Measurements from ENCODE around the gene SULT1C4. TPM values are rescaled to one million over a fixed set of nuclear protein-coding genes. Genes with fewer than 3 reads are reported as not detected.

The SULT1C4 gene
- total RNA-seq (2021) (not detected in 2 replicates), Bru-seq, nascent RNA (not detected), BruChase-seq, experiment 1, labeled RNA remaining after a 2-hour chase (not detected), BruChase-seq, experiment 2, labeled RNA remaining after a 6-hour chase (percentile 8 among the genes with signal in this experiment)
- long read RNA-seq, result 0 reads

GRCh38 chr2:108377815-108378630 is at the start of gene SULT1C4:
TSS of gene SULT1C4 (plus strand) at chr2:108377954. CDS start at chr2:108378338, 384 bp downstream.
- H3K27me3 ChIP-seq (replicated peaks; ENCODE audit: insufficient read depth, low read depth, low read length, poor library complexity), result no peaks in the 10 kb centered on the region
- no peak within 1 kb of the TSS for H3K4me3 ChIP-seq (ENCODE audit: low read depth, low read length, poor library complexity, severe bottlenecking)
- DNase-seq (ENCODE audit: low spot score), result no peak
- no peak for TF ChIP-seq EZH2 (IDR thresholded peaks at IDR 0.05; ENCODE audit: borderline replicate concordance, low read depth, low read length, poor library complexity, severe bottlenecking)
- TF ChIP-seq, protein P1, sequence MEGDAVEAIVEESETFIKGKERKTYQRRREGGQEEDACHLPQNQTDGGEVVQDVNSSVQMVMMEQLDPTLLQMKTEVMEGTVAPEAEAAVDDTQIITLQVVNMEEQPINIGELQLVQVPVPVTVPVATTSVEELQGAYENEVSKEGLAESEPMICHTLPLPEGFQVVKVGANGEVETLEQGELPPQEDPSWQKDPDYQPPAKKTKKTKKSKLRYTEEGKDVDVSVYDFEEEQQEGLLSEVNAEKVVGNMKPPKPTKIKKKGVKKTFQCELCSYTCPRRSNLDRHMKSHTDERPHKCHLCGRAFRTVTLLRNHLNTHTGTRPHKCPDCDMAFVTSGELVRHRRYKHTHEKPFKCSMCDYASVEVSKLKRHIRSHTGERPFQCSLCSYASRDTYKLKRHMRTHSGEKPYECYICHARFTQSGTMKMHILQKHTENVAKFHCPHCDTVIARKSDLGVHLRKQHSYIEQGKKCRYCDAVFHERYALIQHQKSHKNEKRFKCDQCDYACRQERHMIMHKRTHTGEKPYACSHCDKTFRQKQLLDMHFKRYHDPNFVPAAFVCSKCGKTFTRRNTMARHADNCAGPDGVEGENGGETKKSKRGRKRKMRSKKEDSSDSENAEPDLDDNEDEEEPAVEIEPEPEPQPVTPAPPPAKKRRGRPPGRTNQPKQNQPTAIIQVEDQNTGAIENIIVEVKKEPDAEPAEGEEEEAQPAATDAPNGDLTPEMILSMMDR (conservative IDR thresholded peaks at IDR 0.05; ENCODE audit: low read depth, low read length), result no peak
- ChIA-PET CTCF (no interaction called here), POLR2A (ENCODE audit: low non-redundant PET) (no interaction called here)
- no TSS peak for BruUV-seq (replicated peaks)
- H3K36me3 ChIP-seq (ENCODE audit: insufficient read depth, low read length, poor library complexity, severe bottlenecking), result no peaks in the 10 kb centered on the region
- H3K4me1 ChIP-seq (ENCODE audit: insufficient read depth, low read length, poor library complexity, severe bottlenecking), result no peaks in the 10 kb centered on the region
- no peak within 1 kb of the TSS for H3K27ac ChIP-seq (ENCODE audit: low read depth, low read length, poor library complexity, severe bottlenecking)
- H3K9me3 ChIP-seq (ENCODE audit: low read depth, low read length, poor library complexity, severe bottlenecking), result no peaks in the 10 kb centered on the region
- intact Hi-C loops (cut with micrococcal nuclease; ENCODE audit: unreplicated experiment), result no loop called here

DNA sequence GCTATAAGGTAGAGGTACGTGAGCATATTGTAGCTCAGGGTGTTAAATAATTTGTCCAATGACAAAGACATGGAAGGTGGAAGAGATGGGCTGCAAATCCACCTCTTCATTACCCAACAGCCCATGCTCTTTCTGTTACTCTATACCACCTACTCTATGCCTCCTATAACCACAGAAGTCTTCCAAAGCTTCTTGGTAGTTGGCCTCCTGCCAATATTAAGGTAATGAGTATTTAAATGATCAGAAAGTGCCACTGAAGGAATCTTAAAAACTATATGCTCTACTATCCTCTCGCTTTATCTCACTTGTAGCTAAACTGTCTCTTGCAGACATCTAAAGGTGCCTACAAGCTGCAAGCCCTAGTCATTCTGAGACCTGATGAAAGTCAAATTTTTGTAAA is 48.0 kb upstream of the SULT1C4 start:
- TF ChIP-seq EZH2 (IDR thresholded peaks at IDR 0.05; ENCODE audit: borderline replicate concordance, low read depth, low read length, poor library complexity, severe bottlenecking), result no peak
- TF ChIP-seq, protein P1 (conservative IDR thresholded peaks at IDR 0.05; ENCODE audit: low read depth, low read length), result no peak
- POLR2A ChIA-PET (ENCODE audit: low non-redundant PET), result no interaction called here
- Histone ChIP-seq H3K9me3 (ENCODE audit: low read depth, low read length, poor library complexity, severe bottlenecking) (no peaks in the 10 kb centered on the region), H3K27me3 (replicated peaks; ENCODE audit: insufficient read depth, low read depth, low read length, poor library complexity) (no peaks in the 10 kb centered on the region), H3K27ac (ENCODE audit: low read depth, low read length, poor library complexity, severe bottlenecking) (no peak overlapping the region), H3K36me3 (ENCODE audit: insufficient read depth, low read length, poor library complexity, severe bottlenecking) (no peaks in the 10 kb centered on the region), H3K4me1 (ENCODE audit: insufficient read depth, low read length, poor library complexity, severe bottlenecking) (peaks cover 11% of the 10 kb centered on the region), H3K4me3 (ENCODE audit: low read depth, low read length, poor library complexity, severe bottlenecking) (no peak overlapping the region)
- no peak for DNase-seq (ENCODE audit: low spot score)
- CTCF ChIA-PET, result no interaction called here
- no TSS peak for BruUV-seq (replicated peaks)
- intact Hi-C loops (cut with micrococcal nuclease; ENCODE audit: unreplicated experiment), result no loop called here

GRCh38 chr2:108330979-108331378 is 46.8 kb upstream of the SULT1C4 start:
- intact Hi-C loops (cut with micrococcal nuclease; ENCODE audit: unreplicated experiment), result no loop called here
- Histone ChIP-seq H3K4me3 (ENCODE audit: low read depth, low read length, poor library complexity, severe bottlenecking) (no peak overlapping the region), H3K9me3 (ENCODE audit: low read depth, low read length, poor library complexity, severe bottlenecking) (no peaks in the 10 kb centered on the region), H3K36me3 (ENCODE audit: insufficient read depth, low read length, poor library complexity, severe bottlenecking) (no peaks in the 10 kb centered on the region), H3K4me1 (ENCODE audit: insufficient read depth, low read length, poor library complexity, severe bottlenecking) (peaks cover 11% of the 10 kb centered on the region), H3K27me3 (replicated peaks; ENCODE audit: insufficient read depth, low read depth, low read length, poor library complexity) (no peaks in the 10 kb centered on the region), H3K27ac (ENCODE audit: low read depth, low read length, poor library complexity, severe bottlenecking) (no peak overlapping the region)
- ChIA-PET CTCF (no interaction called here), POLR2A (ENCODE audit: low non-redundant PET) (no interaction called here)
- no TSS peak for BruUV-seq (replicated peaks)
- peak; percentile 67 for DNase-seq (ENCODE audit: low spot score)
- TF ChIP-seq, protein P1 (conservative IDR thresholded peaks at IDR 0.05; ENCODE audit: low read depth, low read length), result no peak
- no peak for TF ChIP-seq EZH2 (IDR thresholded peaks at IDR 0.05; ENCODE audit: borderline replicate concordance, low read depth, low read length, poor library complexity, severe bottlenecking)

Data from A673 (cell line).